Left kidney (tissue), 2 donors: ENCODE measurements around the gene RBM26. TPM values are rescaled to one million over a fixed set of nuclear protein-coding genes. Genes with fewer than 3 reads are reported as not detected.

ENCODE experiments used
- DNase-seq: peaks from one replicate; pipeline ENCODE4 v3.0.0-alpha.2; 2013
- polyA plus RNA-seq: library from polyadenylated mRNA; unstranded; fragments of 120-200 nt; gene quantifications from one replicate; pipeline ENCODE4 v1.2.1, GENCODE V29; 2013; ENCODE audit not compliant: insufficient read length

RBM26 gene
- polyA plus RNA-seq, 1 donor, result 104 TPM

GRCh38 chr13:79423801-79424642 lies 18.0 kb upstream of the RBM26 start:
- DNase-seq, result peak; percentile 32

GRCh38 chr13:79423340-79423739 lies 17.3 kb upstream of the RBM26 start:
- DNase-seq, result no peak

GRCh38 chr13:79419365-79419764 lies 13.3 kb upstream of the RBM26 start:
- DNase-seq, result no peak

GRCh38 chr13:79417741-79418140 lies 11.7 kb upstream of the RBM26 start:
- DNase-seq, result no peak

- DNase-seq, result no peak
These were observed 7.5 kb upstream of the RBM26 start for GRCh38 chr13:79413521-79413920.

GRCh38 chr13:79409828-79410227 lies 3.8 kb upstream of the RBM26 start:
- no peak for DNase-seq

GRCh38 chr13:79407349-79407979 lies 1.4 kb upstream of the RBM26 start:
- DNase-seq, result no peak

- DNase-seq, result no peak
These were observed 498 bp upstream of the RBM26 start for GRCh38 chr13:79406597-79406908.

GRCh38 chr13:79405501-79405830 lies 589 bp downstream of the RBM26 start:
- peak; percentile 42 for DNase-seq

- no peak for DNase-seq
These were observed 1.1 kb downstream of the RBM26 start for GRCh38 chr13:79404985-79405384.

GRCh38 chr13:79404361-79404760 lies 1.7 kb downstream of the RBM26 start:
- no peak for DNase-seq

- no peak for DNase-seq
These were observed 2.9 kb downstream of the RBM26 start for GRCh38 chr13:79403113-79403512.

- no peak for DNase-seq
These were observed 3.4 kb downstream of the RBM26 start for GRCh38 chr13:79402679-79403078.

DNA sequence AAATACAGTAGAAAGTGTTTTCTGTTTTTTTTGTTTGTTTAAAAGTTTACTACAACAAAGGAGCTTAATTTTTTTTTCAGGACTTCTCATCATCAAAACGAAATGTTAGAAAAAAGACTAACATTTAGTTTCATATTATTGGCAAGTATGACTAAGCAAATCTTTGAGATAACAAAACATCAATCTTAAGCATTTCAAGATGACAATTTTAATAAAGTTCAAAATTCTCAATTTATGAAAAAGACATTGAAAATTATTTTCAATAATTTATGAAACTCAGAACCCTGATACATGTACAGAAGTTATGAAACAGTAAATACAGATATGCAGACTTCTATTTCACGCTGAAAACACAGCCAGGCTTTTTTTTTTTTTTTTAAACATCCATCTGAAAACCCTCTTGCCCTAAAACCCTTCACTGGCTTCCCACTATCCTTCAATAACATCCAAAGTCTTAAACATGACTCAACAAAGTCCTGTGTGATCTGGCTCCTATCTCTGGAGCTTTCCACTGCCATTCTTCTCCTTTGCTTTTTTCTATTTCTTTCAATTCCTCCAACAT lies 3.9 kb downstream of the RBM26 start:
- DNase-seq, result no peak

DNA sequence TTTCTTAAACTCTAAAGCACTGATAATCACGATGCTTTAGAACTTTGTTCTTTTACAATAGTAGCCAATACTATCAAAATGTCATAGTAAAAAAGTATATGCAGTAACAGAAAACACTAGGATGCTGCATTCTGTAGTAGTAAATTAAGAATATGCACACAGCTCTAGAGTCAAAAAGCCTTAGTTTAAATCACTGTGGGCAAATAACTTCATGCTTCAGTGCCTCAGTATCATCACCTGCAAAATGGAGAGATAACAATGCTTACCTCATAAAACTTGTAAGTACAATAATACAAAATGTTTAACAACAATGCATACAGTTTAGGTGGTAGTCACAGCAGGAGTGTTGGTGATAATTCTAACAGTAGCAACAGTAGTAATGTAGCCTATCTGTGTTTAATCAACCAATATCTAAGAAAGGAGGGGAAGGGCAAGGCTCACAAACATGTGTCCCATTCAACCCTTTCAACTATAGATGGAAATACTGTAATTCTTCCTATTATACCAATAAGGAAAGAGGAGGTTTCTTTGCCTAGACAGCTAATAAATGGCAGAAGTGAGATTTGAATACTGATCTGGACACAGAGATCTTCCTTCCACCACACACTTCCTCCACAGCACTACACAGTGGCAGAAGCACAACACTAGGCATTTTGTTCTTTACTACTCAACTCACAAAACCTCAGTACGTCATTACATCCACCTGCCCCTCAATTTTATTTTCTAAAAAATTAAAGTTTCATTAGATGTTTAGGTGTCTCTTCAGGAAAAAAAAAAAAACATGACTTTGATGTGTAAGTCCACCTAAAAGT lies 4.6 kb downstream of the RBM26 start:
- DNase-seq, result no peak

DNA sequence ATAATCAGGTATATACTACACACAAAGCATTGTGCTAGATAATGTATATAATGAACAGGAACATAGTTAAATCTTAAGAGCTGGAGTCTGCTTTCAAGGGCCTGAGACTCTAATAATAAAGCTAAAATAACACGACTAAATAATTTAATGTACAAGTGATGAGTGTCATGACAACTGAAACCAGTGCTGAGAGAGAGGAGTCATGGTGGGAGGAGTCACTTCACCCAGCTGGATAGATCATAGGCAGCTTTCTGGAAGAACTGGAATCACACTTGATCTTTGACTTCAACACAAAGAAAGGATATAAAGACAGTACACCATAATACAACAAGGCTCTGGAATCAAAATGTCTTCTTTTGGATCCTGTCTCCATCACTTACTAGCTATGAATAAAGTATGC lies 7.1 kb downstream of the RBM26 start:
- DNase-seq, result no peak

- DNase-seq, result no peak
These were observed 7.9 kb downstream of the RBM26 start for GRCh38 chr13:79398127-79398526.

GRCh38 chr13:79395881-79396280 lies 10.2 kb downstream of the RBM26 start:
- no peak for DNase-seq

- DNase-seq, result no peak
These were observed 12.3 kb downstream of the RBM26 start for GRCh38 chr13:79393564-79394249.

DNA sequence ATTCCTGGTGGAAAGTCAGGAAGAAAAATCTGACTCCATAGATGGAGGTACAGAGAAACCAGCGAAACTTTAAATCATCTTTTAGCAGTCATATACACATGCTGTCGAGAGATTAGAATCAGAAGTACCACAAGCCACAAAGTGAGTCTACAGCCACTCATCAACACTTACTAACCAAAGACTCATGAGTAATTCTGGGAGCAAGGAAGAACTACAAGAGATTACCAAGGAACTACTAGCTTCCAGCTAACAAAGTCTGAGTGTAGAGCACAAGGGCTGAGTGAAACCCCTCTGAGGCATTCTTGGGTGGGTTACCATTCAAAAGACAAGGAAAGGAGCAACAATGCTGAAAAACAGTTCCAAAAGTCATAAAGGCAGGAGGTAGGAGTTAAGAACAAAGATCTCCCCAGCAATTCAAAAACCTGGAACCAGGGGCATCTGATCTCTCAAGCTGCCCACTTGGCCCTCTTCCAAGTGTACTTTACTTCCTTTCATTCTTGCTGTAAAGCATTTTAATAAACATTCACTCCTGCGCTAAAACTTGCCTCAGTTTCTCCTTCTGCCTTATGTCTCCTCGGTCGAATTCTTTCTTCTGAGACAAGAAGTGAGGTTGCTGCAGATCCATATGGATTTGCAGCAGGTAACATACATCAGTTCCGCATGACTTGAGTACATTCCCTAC lies 13.0 kb downstream of the RBM26 start:
- DNase-seq, result no peak

GRCh38 chr13:79389026-79389425 lies 17.0 kb downstream of the RBM26 start:
- DNase-seq, result no peak

GRCh38 chr13:79387853-79388252 lies 18.2 kb downstream of the RBM26 start:
- DNase-seq, result no peak
